HEK293 (cell line): ENCODE data around the gene MERTK.

Experiments used
- CTCF ChIA-PET: fragments of 350-600 bp; formaldehyde crosslinking; extraction: SDS; loops from one replicate; lab custom pipeline; 2021; ENCODE audit warnings: antibody characterized with exemption; lab: Yijun Ruan, JAX
- POLR2A ChIA-PET: fragments of 300-600 bp; formaldehyde crosslinking; extraction: SDS; loops from one replicate; lab custom pipeline; 2020; ENCODE audit warnings: antibody characterized with exemption, inconsistent platforms; lab: Yijun Ruan, JAX
- H3K27ac ChIP-seq: fragments of 200-500 bp; sonication (Bioruptor generic); 2 replicates; pipeline ENCODE4 v1.5.1; 2014; ENCODE audit warnings: low read depth, low read length, control low read depth, inconsistent platforms; ENCODE audit errors: extremely low read depth
- H3K36me3 ChIP-seq, 2 experiments: fragments of 200-500 bp in 1 of 2; sonication (Bioruptor generic) in 1 of 2; 1 replicate in 1 of 2; 2 replicates in 1 of 2; pipeline ENCODE4 v1.5.1; 2014 to 2017; ENCODE audit warnings: inconsistent platforms in 2 of 2, low read length in 2 of 2; ENCODE audit not compliant: control insufficient read depth in 2 of 2, insufficient read depth in 1 of 2
- H3K4me1 ChIP-seq: fragments of 200-500 bp; sonication (Bioruptor generic); 2 replicates; pipeline ENCODE4 v1.5.1; 2014; ENCODE audit warnings: mild to moderate bottlenecking, low read length, inconsistent platforms; ENCODE audit not compliant: control insufficient read depth, insufficient read depth
- H3K4me3 ChIP-seq: 2 replicates; pipeline ENCODE4 v1.5.1; 2011; ENCODE audit warnings: low read depth, mild to moderate bottlenecking, control low read depth, low read length, moderate library complexity
- H3K9me3 ChIP-seq: fragments of 200-500 bp; sonication (Bioruptor generic); 2 replicates; pipeline ENCODE4 v1.5.1; 2014; ENCODE audit warnings: low read depth, low read length, inconsistent platforms; ENCODE audit not compliant: control insufficient read depth, insufficient read depth
- BCL11A ChIP-seq: fragments of 450-650 bp; formaldehyde crosslinking; IDR thresholded peaks from 2 replicates; pipeline ENCODE4 v1.5.1; 2016; ENCODE audit warnings: low read depth, missing biosample characterization, missing genetic modification characterization
- CTCF ChIP-seq: fragments of 450-650 bp; formaldehyde crosslinking; IDR thresholded peaks from 2 replicates; pipeline ENCODE4 v1.5.1; 2016; ENCODE audit warnings: missing biosample characterization, missing genetic modification characterization
- KLF17 ChIP-seq: fragments of 450-650 bp; formaldehyde crosslinking; IDR thresholded peaks from 2 replicates; pipeline ENCODE4 v1.5.1; 2016; ENCODE audit warnings: missing biosample characterization, missing genetic modification characterization
- ZEB2 ChIP-seq: fragments of 450-650 bp; formaldehyde crosslinking; IDR thresholded peaks from 2 replicates; pipeline ENCODE4 v1.5.1; 2016; ENCODE audit warnings: missing biosample characterization, missing genetic modification characterization
- ZFP69B ChIP-seq: fragments of 450-650 bp; formaldehyde crosslinking; IDR thresholded peaks from 2 replicates; pipeline ENCODE4 v1.5.1; 2016; ENCODE audit warnings: missing biosample characterization, missing genetic modification characterization
- ZNF138 ChIP-seq: fragments of 450-650 bp; formaldehyde crosslinking; IDR thresholded peaks from 2 replicates; pipeline ENCODE4 v1.5.1; 2016; ENCODE audit warnings: missing biosample characterization, missing genetic modification characterization, borderline replicate concordance
- ZNF211 ChIP-seq: fragments of 450-650 bp; formaldehyde crosslinking; IDR thresholded peaks from 2 replicates; pipeline ENCODE4 v1.5.1; 2016; ENCODE audit warnings: low read depth, missing biosample characterization, missing genetic modification characterization
- ZNF302 ChIP-seq: fragments of 450-650 bp; formaldehyde crosslinking; IDR thresholded peaks from 2 replicates; pipeline ENCODE4 v1.5.1; 2016; ENCODE audit warnings: missing biosample characterization, missing genetic modification characterization, low read depth
- ZNF324 ChIP-seq: fragments of 450-650 bp; formaldehyde crosslinking; IDR thresholded peaks from 2 replicates; pipeline ENCODE4 v1.5.1; 2016; ENCODE audit warnings: missing biosample characterization, missing genetic modification characterization
- ZNF341 ChIP-seq: fragments of 450-650 bp; formaldehyde crosslinking; IDR thresholded peaks from 2 replicates; pipeline ENCODE4; 2016; ENCODE audit warnings: low read depth, missing biosample characterization, missing genetic modification characterization
- ZNF354C ChIP-seq: fragments of 450-650 bp; formaldehyde crosslinking; IDR thresholded peaks from 2 replicates; pipeline ENCODE4 v1.5.1; 2016; ENCODE audit warnings: missing biosample characterization, missing genetic modification characterization, low read depth, borderline replicate concordance
- ZNF521 ChIP-seq: fragments of 450-650 bp; formaldehyde crosslinking; IDR thresholded peaks from 2 replicates; pipeline ENCODE4 v1.5.1; 2017; ENCODE audit warnings: missing biosample characterization, mild to moderate bottlenecking, missing genetic modification characterization
- ZNF548 ChIP-seq: fragments of 450-650 bp; formaldehyde crosslinking; IDR thresholded peaks from 2 replicates; pipeline ENCODE4 v1.5.1; 2016; ENCODE audit warnings: missing biosample characterization, missing genetic modification characterization
- ZNF555 ChIP-seq: fragments of 450-650 bp; formaldehyde crosslinking; conservative IDR thresholded peaks from 2 replicates; pipeline ENCODE4 v1.5.1; 2017; ENCODE audit warnings: missing biosample characterization, mild to moderate bottlenecking, missing genetic modification characterization, inconsistent platforms
- ZNF561 ChIP-seq: fragments of 450-650 bp; IDR thresholded peaks from 2 replicates; pipeline ENCODE4 v1.5.1; 2018; ENCODE audit warnings: missing biosample characterization, missing genetic modification characterization, borderline replicate concordance
- ZNF692 ChIP-seq: fragments of 450-650 bp; formaldehyde crosslinking; IDR thresholded peaks from 2 replicates; pipeline ENCODE4 v1.5.1; 2016; ENCODE audit warnings: missing biosample characterization, missing genetic modification characterization
- ZNF707 ChIP-seq: fragments of 450-650 bp; formaldehyde crosslinking; IDR thresholded peaks from 2 replicates; pipeline ENCODE4 v1.5.1; 2016; ENCODE audit warnings: missing biosample characterization, missing genetic modification characterization
- ZNF747 ChIP-seq: fragments of 450-650 bp; formaldehyde crosslinking; IDR thresholded peaks from 2 replicates; pipeline ENCODE4 v1.5.1; 2016; ENCODE audit warnings: missing biosample characterization, missing genetic modification characterization
- ZNF792 ChIP-seq: fragments of 450-650 bp; formaldehyde crosslinking; IDR thresholded peaks from 2 replicates; pipeline ENCODE4 v1.5.1; 2016; ENCODE audit warnings: missing biosample characterization, missing genetic modification characterization
- TF ChIP-seq, protein P1 (sequence below): fragments of 450-650 bp; formaldehyde crosslinking; IDR thresholded peaks from 2 replicates; pipeline ENCODE4 v1.5.0; 2017; ENCODE audit warnings: missing biosample characterization, missing genetic modification characterization, borderline replicate concordance
- TF ChIP-seq, protein P2 (sequence below): fragments of 450-650 bp; formaldehyde crosslinking; IDR thresholded peaks from 2 replicates; pipeline ENCODE4 v1.5.1; 2016; ENCODE audit warnings: missing biosample characterization, missing genetic modification characterization, low read depth

The MERTK gene

DNA sequence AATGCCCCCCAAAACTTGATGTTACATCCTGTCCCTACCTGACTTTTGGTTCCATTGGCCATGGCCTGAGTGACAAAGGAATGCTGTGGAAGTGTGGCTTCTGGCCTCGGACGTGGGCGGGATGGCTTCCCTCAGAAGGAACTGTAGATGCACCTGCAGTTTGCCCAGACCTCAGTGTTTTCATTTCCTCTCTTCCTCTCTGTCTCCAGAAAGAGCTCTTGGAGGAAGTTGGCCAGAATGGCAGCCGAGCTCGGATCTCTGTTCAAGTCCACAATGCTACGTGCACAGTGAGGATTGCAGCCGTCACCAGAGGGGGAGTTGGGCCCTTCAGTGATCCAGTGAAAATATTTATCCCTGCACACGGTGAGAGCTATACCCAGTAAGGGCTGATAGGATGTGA is 95.6 kb downstream of the MERTK start (continued):
- no peak for TF ChIP-seq ZNF707

- no peaks in the 10 kb centered on the region for H3K4me1 ChIP-seq
- TF ChIP-seq ZNF561: no peak
- TF ChIP-seq CTCF (tag by site-specific recombination): no peak
- TF ChIP-seq, all 188 proteins: peak for 0
- Histone ChIP-seq H3K36me3 (peaks cover 10 to 53% of the 10 kb centered on the region in 2 experiments), H3K27ac (no peak overlapping the region), H3K4me3 (no peak overlapping the region), H3K9me3 (no peaks in the 10 kb centered on the region)
- CTCF ChIA-PET: no interaction called here
- POLR2A ChIA-PET: no interaction called here
Observed at GRCh38 chr2:111995148-111995547, 96.7 kb downstream of the MERTK start.

DNA sequence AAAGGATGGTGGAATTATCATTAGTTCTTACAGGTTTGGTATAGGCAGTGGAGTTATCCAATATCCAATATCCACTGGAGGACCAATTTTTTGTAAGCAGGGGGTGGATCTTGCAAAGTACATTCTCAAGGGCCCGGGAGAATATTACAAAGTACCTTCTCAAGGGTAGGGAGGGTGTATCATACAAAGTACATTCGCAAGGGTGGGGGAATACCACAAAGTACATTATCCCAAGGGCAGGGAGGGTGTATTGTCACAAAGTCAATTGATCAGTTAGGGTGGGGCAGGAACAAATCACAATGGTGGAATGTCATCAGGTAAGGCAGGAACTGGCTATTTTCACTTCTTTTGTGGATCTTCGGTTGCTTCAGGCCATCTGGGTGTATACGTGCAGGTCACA is 101.4 kb downstream of the MERTK start:
- Histone ChIP-seq H3K4me1 (no peaks in the 10 kb centered on the region), H3K9me3 (no peaks in the 10 kb centered on the region), H3K27ac (no peak overlapping the region), H3K4me3 (no peak overlapping the region), H3K36me3 (peaks cover 10 to 51% of the 10 kb centered on the region in 2 experiments)
- TF ChIP-seq ZNF555: no peak
- TF ChIP-seq, protein P1, sequence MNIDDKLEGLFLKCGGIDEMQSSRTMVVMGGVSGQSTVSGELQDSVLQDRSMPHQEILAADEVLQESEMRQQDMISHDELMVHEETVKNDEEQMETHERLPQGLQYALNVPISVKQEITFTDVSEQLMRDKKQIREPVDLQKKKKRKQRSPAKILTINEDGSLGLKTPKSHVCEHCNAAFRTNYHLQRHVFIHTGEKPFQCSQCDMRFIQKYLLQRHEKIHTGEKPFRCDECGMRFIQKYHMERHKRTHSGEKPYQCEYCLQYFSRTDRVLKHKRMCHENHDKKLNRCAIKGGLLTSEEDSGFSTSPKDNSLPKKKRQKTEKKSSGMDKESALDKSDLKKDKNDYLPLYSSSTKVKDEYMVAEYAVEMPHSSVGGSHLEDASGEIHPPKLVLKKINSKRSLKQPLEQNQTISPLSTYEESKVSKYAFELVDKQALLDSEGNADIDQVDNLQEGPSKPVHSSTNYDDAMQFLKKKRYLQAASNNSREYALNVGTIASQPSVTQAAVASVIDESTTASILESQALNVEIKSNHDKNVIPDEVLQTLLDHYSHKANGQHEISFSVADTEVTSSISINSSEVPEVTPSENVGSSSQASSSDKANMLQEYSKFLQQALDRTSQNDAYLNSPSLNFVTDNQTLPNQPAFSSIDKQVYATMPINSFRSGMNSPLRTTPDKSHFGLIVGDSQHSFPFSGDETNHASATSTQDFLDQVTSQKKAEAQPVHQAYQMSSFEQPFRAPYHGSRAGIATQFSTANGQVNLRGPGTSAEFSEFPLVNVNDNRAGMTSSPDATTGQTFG (tag by site-specific recombination): no peak
- TF ChIP-seq ZNF792: no peak
- no peak for TF ChIP-seq ZNF302
- TF ChIP-seq ZNF747 (tag by site-specific recombination): no peak
- TF ChIP-seq ZNF354C (tag by site-specific recombination): no peak
- TF ChIP-seq ZEB2 (tag by site-specific recombination): no peak
- TF ChIP-seq, protein P2, sequence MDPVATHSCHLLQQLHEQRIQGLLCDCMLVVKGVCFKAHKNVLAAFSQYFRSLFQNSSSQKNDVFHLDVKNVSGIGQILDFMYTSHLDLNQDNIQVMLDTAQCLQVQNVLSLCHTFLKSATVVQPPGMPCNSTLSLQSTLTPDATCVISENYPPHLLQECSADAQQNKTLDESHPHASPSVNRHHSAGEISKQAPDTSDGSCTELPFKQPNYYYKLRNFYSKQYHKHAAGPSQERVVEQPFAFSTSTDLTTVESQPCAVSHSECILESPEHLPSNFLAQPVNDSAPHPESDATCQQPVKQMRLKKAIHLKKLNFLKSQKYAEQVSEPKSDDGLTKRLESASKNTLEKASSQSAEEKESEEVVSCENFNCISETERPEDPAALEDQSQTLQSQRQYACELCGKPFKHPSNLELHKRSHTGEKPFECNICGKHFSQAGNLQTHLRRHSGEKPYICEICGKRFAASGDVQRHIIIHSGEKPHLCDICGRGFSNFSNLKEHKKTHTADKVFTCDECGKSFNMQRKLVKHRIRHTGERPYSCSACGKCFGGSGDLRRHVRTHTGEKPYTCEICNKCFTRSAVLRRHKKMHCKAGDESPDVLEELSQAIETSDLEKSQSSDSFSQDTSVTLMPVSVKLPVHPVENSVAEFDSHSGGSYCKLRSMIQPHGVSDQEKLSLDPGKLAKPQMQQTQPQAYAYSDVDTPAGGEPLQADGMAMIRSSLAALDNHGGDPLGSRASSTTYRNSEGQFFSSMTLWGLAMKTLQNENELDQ (tag by site-specific recombination): no peak
- TF ChIP-seq ZFP69B (tag by site-specific recombination): no peak
- TF ChIP-seq BCL11A (tag by site-specific recombination): no peak
- no peak for TF ChIP-seq ZNF692
- no peak for TF ChIP-seq ZNF211 (tag by site-specific recombination)
- TF ChIP-seq CTCF (tag by site-specific recombination): no peak
- no peak for TF ChIP-seq ZNF521 (tag by site-specific recombination)
- no peak for TF ChIP-seq KLF17 (tag by site-specific recombination)
- TF ChIP-seq ZNF324 (tag by site-specific recombination): no peak
- no peak for TF ChIP-seq ZNF341
- TF ChIP-seq ZNF138 (tag by site-specific recombination): no peak
- no peak for TF ChIP-seq ZNF548 (tag by site-specific recombination)
- ChIA-PET POLR2A (no interaction called here), CTCF (no interaction called here)
